ENCODE data around the gene PSMB5.

DNA sequence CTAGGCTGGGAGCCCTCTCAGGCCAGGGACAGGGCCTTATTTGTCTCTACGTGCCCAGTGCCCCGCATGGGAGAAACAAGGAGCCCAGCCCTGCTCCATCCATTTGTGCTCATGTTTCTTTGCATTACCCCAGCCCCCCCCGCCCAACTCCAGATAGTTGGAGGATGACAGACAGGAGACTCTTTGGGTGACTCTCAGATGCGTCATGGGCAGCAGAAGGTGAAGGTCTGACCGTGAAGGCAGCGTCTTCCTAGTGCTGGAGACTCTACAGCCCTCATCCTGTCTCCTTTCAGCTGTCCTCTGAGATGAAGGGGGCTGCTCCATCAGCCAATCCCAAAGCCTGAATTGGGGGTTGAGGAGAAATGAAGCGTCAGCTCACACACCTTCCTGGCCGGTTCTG, 7.0 kb upstream of the PSMB5 start:
- TF ChIP-seq, protein P1, sequence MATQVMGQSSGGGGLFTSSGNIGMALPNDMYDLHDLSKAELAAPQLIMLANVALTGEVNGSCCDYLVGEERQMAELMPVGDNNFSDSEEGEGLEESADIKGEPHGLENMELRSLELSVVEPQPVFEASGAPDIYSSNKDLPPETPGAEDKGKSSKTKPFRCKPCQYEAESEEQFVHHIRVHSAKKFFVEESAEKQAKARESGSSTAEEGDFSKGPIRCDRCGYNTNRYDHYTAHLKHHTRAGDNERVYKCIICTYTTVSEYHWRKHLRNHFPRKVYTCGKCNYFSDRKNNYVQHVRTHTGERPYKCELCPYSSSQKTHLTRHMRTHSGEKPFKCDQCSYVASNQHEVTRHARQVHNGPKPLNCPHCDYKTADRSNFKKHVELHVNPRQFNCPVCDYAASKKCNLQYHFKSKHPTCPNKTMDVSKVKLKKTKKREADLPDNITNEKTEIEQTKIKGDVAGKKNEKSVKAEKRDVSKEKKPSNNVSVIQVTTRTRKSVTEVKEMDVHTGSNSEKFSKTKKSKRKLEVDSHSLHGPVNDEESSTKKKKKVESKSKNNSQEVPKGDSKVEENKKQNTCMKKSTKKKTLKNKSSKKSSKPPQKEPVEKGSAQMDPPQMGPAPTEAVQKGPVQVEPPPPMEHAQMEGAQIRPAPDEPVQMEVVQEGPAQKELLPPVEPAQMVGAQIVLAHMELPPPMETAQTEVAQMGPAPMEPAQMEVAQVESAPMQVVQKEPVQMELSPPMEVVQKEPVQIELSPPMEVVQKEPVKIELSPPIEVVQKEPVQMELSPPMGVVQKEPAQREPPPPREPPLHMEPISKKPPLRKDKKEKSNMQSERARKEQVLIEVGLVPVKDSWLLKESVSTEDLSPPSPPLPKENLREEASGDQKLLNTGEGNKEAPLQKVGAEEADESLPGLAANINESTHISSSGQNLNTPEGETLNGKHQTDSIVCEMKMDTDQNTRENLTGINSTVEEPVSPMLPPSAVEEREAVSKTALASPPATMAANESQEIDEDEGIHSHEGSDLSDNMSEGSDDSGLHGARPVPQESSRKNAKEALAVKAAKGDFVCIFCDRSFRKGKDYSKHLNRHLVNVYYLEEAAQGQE (IDR thresholded peaks at IDR 0.05; ENCODE audit: insufficient read depth in 1 of 2, low read depth in 2 of 2, low read length in 2 of 2): no peak
- TF ChIP-seq POLR2AphosphoS5 (IDR thresholded peaks at IDR 0.05; ENCODE audit: low read depth, low read length): no peak

Measured in PFSK-1 (cell line).